ENCODE results near the gene SLC45A2.

DNA sequence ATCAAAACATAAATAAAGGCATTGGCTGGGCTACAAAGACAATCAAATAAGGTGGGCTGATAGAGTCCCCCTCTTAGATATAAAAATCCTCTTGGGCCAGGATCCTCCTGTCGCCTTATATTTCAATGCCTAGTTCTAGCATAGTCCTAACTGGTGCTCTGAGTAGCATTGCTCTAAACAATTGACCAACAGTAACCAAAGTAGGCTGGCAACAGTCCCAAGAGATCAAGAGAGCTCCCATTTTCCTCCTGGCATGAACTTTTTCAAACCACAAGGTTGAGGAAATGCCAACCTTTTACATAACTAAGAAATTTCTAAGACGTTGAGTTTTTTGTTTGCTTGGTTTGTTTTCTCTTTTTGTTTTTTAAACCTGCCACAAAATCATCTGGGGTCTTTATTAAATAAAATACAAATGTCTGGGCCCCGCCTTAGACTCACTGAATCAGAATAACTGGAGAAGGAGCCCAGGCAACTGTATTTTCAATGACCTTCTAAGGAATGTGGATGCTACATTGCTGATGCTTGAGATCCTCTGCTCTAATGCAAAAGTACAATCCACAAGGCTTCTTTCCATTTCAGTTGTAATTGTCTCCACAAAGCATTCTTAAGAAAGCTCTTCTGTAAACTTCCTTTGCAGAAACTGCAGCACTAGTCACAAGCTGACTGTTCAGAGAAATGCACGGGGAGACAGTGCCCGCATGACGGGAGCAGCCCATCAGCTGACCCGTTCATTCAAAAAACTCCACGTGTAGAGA is 2.9 kb downstream of the SLC45A2 start:
- TF ChIP-seq, protein P1, sequence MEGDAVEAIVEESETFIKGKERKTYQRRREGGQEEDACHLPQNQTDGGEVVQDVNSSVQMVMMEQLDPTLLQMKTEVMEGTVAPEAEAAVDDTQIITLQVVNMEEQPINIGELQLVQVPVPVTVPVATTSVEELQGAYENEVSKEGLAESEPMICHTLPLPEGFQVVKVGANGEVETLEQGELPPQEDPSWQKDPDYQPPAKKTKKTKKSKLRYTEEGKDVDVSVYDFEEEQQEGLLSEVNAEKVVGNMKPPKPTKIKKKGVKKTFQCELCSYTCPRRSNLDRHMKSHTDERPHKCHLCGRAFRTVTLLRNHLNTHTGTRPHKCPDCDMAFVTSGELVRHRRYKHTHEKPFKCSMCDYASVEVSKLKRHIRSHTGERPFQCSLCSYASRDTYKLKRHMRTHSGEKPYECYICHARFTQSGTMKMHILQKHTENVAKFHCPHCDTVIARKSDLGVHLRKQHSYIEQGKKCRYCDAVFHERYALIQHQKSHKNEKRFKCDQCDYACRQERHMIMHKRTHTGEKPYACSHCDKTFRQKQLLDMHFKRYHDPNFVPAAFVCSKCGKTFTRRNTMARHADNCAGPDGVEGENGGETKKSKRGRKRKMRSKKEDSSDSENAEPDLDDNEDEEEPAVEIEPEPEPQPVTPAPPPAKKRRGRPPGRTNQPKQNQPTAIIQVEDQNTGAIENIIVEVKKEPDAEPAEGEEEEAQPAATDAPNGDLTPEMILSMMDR (IDR thresholded peaks at IDR 0.05 in 8 of 11, conservative IDR thresholded peaks at IDR 0.05 in 3 of 11) = no peak
- no peak for TF ChIP-seq POLR2AphosphoS5 (IDR thresholded peaks at IDR 0.05)
